ENCODE results near the gene LST1.

LST1 gene

GRCh38 chr6:31619805-31620585 lies 33.9 kb downstream of the LST1 start:
- no peak for TF ChIP-seq CTCF (IDR thresholded peaks at IDR 0.05; ENCODE audit: low read depth, low read length, missing control alignments)
- in situ Hi-C loops (cut with HindIII; ENCODE audit: low sequenced_read_pairs) = loop anchor here (5.0 kb wide), 1 partner anchor 78 kb away; the partner anchor contains the start of gene DDX39B
- DNase-seq (ENCODE audit: low read depth) = peak; percentile 97
- H3K4me3 ChIP-seq (ENCODE audit: low read depth, low read length) = peak overlapping the region; percentile 96

DNA sequence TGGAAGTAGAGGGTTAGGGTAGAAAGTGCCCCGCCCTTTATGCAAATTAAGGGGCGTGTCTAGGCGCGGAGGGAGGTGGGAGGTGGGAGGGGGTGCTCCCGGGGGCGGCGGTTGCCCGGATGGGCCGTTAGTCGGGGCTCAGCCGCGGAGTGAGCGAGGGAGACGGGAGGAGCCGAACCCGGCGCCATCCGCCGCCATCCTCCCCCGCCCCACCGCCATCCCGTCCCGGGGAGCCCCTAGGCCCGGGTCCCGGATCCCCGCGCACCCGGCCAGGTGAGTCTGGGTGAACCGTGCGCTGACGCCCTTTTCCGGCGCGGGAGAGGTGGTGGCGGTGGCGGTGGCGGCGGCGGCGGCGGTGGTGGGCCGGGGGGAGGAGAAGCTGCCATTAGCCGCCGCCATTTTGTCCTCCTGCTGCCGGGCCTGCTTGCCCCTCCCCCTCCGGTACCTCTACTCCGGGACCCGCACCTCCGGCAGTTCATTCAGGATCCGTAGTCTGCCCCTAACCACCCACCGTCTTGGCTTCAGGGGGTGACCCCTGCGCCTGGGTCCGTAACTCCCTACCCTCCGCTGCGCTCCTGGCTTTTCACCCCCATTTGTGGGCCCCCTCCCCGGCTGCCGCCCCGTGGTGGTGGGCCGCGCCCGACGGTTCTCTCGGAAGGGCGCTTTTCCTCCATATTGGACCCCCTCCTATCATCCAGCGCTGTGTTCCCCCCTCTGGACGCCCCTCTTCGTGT lies 34.7 kb downstream of the LST1 start, which contains the start of gene PRRC2A:
PRRC2A (plus strand) TSS at position 130 of the 734 bp plus-strand sequence. CDS start 2,075 bp downstream, outside the sequence.
- peak within 1 kb of the TSS; percentile 96 for H3K4me3 ChIP-seq (ENCODE audit: low read depth, low read length)
- no peak for TF ChIP-seq CTCF (IDR thresholded peaks at IDR 0.05; ENCODE audit: low read depth, low read length, missing control alignments)
- peak; percentile 95 for DNase-seq (ENCODE audit: low read depth)
- in situ Hi-C loops (cut with HindIII; ENCODE audit: low sequenced_read_pairs) = no loop called here

DNA sequence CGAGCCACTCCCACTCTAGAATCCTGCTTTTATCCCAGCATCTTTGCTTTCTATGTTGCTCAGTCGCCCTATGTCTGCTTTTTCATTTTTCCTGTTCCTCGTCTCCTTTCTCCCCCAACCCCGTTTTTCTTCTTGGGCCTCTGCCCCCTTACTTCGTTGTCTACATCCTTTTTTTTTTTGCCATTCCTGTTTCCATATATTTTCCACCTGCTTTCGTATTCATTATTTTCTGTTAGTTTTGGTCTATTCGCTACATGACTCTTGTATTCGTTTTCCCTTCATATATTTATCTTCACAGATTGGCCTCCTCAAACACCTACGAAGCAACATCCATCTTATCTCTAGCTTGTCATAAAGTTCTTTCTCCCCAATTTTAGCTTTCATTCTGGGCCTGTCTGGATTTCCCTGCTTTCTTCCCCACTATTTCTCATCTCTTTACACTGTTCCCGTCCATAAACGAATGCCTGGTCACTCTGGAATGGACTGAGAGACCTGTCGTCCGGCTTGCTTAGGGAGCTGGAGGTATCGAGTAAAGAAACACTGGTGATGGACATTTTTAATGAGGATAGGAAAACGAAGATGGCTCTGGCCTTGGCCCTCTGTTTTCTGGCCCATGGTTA lies 35.4 kb downstream of the LST1 start:
- no peak for TF ChIP-seq CTCF (IDR thresholded peaks at IDR 0.05; ENCODE audit: low read depth, low read length, missing control alignments)
- DNase-seq (ENCODE audit: low read depth) = no peak
- H3K4me3 ChIP-seq (ENCODE audit: low read depth, low read length) = peak overlapping the region; percentile 96
- in situ Hi-C loops (cut with HindIII; ENCODE audit: low sequenced_read_pairs) = no loop called here

GRCh38 chr6:31621991-31622390 lies 35.9 kb downstream of the LST1 start:
- peak overlapping the region; percentile 96 for H3K4me3 ChIP-seq (ENCODE audit: low read depth, low read length)
- no peak for TF ChIP-seq CTCF (IDR thresholded peaks at IDR 0.05; ENCODE audit: low read depth, low read length, missing control alignments)
- in situ Hi-C loops (cut with HindIII; ENCODE audit: low sequenced_read_pairs) = no loop called here
- no peak for DNase-seq (ENCODE audit: low read depth)

DNA sequence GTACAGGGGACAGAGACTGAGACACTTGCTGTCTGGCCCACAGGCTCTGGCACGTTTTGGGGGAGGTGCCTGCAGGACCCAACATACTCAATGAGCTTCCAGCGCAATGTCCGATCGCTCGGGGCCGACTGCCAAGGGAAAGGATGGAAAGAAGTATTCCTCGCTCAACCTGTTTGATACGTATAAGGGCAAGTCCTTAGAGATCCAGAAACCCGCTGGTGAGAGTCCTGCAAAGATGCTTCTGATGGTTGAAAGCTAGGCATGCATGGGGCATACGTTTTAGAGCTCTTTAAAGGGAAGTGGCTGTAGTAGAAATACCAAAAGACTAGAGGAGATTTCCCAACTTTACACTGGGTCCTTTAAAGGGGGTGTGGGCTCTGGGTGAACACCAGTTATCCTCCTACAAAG lies 36.6 kb downstream of the LST1 start:
- no peak for DNase-seq (ENCODE audit: low read depth)
- in situ Hi-C loops (cut with HindIII; ENCODE audit: low sequenced_read_pairs) = no loop called here
- H3K4me3 ChIP-seq (ENCODE audit: low read depth, low read length) = peak overlapping the region; percentile 96
- TF ChIP-seq CTCF (IDR thresholded peaks at IDR 0.05; ENCODE audit: low read depth, low read length, missing control alignments) = no peak

- in situ Hi-C loops (cut with HindIII; ENCODE audit: low sequenced_read_pairs) = no loop called here
- TF ChIP-seq CTCF (IDR thresholded peaks at IDR 0.05; ENCODE audit: low read depth, low read length, missing control alignments) = no peak
- no peak overlapping the region for H3K4me3 ChIP-seq (ENCODE audit: low read depth, low read length)
These were observed 38.0 kb downstream of the LST1 start for GRCh38 chr6:31624070-31624469.

More at GRCh38 chr6:31624070-31624469, 38.0 kb downstream of the LST1 start:
- no peak for DNase-seq (ENCODE audit: low read depth)

Data from astrocyte of the cerebellum (primary cell).